Astrocyte (in vitro differentiated cells and primary cell): ENCODE measurements around the gene DACT3. TPM values are rescaled to one million over a fixed set of nuclear protein-coding genes. Genes with fewer than 3 reads are reported as not detected.

Source experiments
- DNase-seq: peaks from one replicate; pipeline ENCODE4 v3.0.0-alpha.2; 2010; ENCODE audit warnings: low read depth
- FAIRE-seq: peaks from 2 replicates; lab custom pipeline; 2011; peaks lifted over from hg19 to GRCh38; lab: Jason Lieb, UNC
- H2AFZ ChIP-seq: 2 replicates; pipeline ENCODE4 v1.6.0; 2012; ENCODE audit warnings: low read depth, low read length, inconsistent platforms
- H3K27ac ChIP-seq: 2 replicates; pipeline ENCODE4 v1.5.1; 2011; ENCODE audit warnings: low read depth, low read length, inconsistent platforms
- H3K27me3 ChIP-seq: 2 replicates; pipeline ENCODE4 v1.6.0; 2011; ENCODE audit warnings: low read length, inconsistent platforms; ENCODE audit not compliant: insufficient read depth
- H3K36me3 ChIP-seq: 2 replicates; pipeline ENCODE4 v1.5.1; 2011; ENCODE audit warnings: low read length, inconsistent platforms; ENCODE audit not compliant: insufficient read depth
- H3K4me1 ChIP-seq: 2 replicates; pipeline ENCODE4 v1.5.1; 2011; ENCODE audit warnings: low read length, inconsistent platforms; ENCODE audit not compliant: insufficient read depth
- H3K4me2 ChIP-seq: 2 replicates; pipeline ENCODE4 v1.6.0; 2012; ENCODE audit warnings: low read length, inconsistent platforms
- H3K4me3 ChIP-seq: 2 replicates; pipeline ENCODE4 v1.5.1; 2011; ENCODE audit warnings: low read depth, mild to moderate bottlenecking, low read length, inconsistent platforms; ENCODE audit not compliant: insufficient read depth
- H3K79me2 ChIP-seq: 2 replicates; pipeline ENCODE4 v1.6.0; 2012; ENCODE audit warnings: mild to moderate bottlenecking, low read length, inconsistent platforms; ENCODE audit not compliant: insufficient read depth
- H3K9ac ChIP-seq: 2 replicates; pipeline ENCODE4 v1.6.0; 2012; ENCODE audit warnings: mild to moderate bottlenecking, low read length, inconsistent platforms
- H3K9me3 ChIP-seq: 2 replicates; pipeline ENCODE4 v1.5.1; 2012; ENCODE audit warnings: low read depth, mild to moderate bottlenecking, low read length, inconsistent platforms; ENCODE audit not compliant: insufficient read depth
- H4K20me1 ChIP-seq: 2 replicates; pipeline ENCODE4 v1.6.0; 2012; ENCODE audit warnings: low read length, inconsistent platforms; ENCODE audit not compliant: insufficient read depth
- H3K27ac Mint-ChIP-seq: one replicate; pipeline ENCODE4 v1.8.0; 2021; ENCODE audit warnings: mild to moderate bottlenecking, mixed read lengths; ENCODE audit not compliant: unreplicated experiment
- H3K27me3 Mint-ChIP-seq: one replicate; pipeline ENCODE4 v1.8.0; 2021; ENCODE audit warnings: low read depth, mixed read lengths; ENCODE audit not compliant: unreplicated experiment
- H3K36me3 Mint-ChIP-seq: one replicate; pipeline ENCODE4 v1.8.0; 2021; ENCODE audit warnings: low read depth, mixed read lengths; ENCODE audit not compliant: unreplicated experiment
- H3K4me1 Mint-ChIP-seq: one replicate; pipeline ENCODE4 v1.8.0; 2021; ENCODE audit warnings: low read depth, mixed read lengths; ENCODE audit not compliant: unreplicated experiment
- H3K4me3 Mint-ChIP-seq: one replicate; pipeline ENCODE4 v1.8.0; 2021; ENCODE audit warnings: mild to moderate bottlenecking, moderate library complexity, mixed read lengths; ENCODE audit not compliant: unreplicated experiment
- H3K9me3 Mint-ChIP-seq: one replicate; pipeline ENCODE4 v1.8.0; 2021; ENCODE audit warnings: mild to moderate bottlenecking, mixed read lengths; ENCODE audit not compliant: unreplicated experiment
- EZH2 ChIP-seq: IDR thresholded peaks from 2 replicates; pipeline ENCODE4 v1.6.1; 2012; ENCODE audit warnings: mild to moderate bottlenecking, low read length, inconsistent platforms; ENCODE audit not compliant: insufficient read depth
- total RNA-seq: library from RNA; stranded (reverse); gene quantifications from 2 replicates; pipeline ENCODE4 v1.2.1, GENCODE V29; 2021
- TF ChIP-seq, protein P1 (sequence below): IDR thresholded peaks from 2 replicates; pipeline ENCODE4 v1.5.1; 2011; ENCODE audit warnings: low read depth, mild to moderate bottlenecking, inconsistent platforms, low read length, moderate library complexity; ENCODE audit not compliant: insufficient read depth

Gene DACT3
- total RNA-seq, 1 donor from 2014 or later = 19.8 TPM

DNA sequence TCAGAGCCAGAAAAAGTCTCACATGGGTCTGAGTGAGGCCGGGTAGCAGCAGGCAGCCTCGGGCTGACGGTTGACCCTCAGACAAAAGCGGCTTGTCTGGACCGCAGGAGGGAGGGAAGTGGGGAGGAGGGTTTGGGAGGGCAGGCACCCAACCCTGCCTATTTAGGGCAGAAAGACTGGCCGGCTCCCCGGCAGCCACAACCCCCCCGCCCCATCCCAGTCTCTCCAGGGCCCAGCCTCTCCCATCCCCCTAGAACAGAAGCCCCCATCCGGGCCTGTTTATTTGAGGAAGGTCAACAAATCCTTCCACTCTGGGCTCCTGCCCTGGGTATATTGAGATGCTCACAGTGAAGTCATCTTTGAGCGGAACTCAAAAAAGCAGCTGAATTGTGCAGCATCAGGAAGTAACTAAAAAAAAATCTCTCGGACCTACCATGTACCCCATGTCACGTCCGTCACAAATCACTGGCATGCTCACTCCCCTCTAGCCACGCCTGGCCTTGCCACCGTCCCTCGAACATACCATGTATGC lies 6.3 kb downstream of the DACT3 start:
- no peaks in the 10 kb centered on the region for H3K36me3 ChIP-seq
- Mint-ChIP-seq H3K4me3 (peak overlapping the region; percentile 57), H3K36me3 (peaks cover 24% of the 10 kb centered on the region), H3K9me3 (peaks cover 9% of the 10 kb centered on the region), H3K27ac (peak overlapping the region; percentile 92), H3K27me3 (peaks cover 11% of the 10 kb centered on the region), H3K4me1 (peaks cover 22% of the 10 kb centered on the region)
- H3K4me2 ChIP-seq = no peak overlapping the region
- H3K4me3 ChIP-seq = no peak overlapping the region
- H3K9ac ChIP-seq = no peak overlapping the region
- no peaks in the 10 kb centered on the region for H3K9me3 ChIP-seq
- H2AFZ ChIP-seq = no peak overlapping the region
- H3K4me1 ChIP-seq = peaks cover 7% of the 10 kb centered on the region
- no peak for DNase-seq
- H3K79me2 ChIP-seq = no peaks in the 10 kb centered on the region
- no peak for FAIRE-seq
- peaks cover 6% of the 10 kb centered on the region for H4K20me1 ChIP-seq
- H3K27me3 ChIP-seq = no peaks in the 10 kb centered on the region
- no peak for TF ChIP-seq EZH2
- TF ChIP-seq, protein P1, sequence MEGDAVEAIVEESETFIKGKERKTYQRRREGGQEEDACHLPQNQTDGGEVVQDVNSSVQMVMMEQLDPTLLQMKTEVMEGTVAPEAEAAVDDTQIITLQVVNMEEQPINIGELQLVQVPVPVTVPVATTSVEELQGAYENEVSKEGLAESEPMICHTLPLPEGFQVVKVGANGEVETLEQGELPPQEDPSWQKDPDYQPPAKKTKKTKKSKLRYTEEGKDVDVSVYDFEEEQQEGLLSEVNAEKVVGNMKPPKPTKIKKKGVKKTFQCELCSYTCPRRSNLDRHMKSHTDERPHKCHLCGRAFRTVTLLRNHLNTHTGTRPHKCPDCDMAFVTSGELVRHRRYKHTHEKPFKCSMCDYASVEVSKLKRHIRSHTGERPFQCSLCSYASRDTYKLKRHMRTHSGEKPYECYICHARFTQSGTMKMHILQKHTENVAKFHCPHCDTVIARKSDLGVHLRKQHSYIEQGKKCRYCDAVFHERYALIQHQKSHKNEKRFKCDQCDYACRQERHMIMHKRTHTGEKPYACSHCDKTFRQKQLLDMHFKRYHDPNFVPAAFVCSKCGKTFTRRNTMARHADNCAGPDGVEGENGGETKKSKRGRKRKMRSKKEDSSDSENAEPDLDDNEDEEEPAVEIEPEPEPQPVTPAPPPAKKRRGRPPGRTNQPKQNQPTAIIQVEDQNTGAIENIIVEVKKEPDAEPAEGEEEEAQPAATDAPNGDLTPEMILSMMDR = no peak
- no peak overlapping the region for H3K27ac ChIP-seq

- H2AFZ ChIP-seq = no peak overlapping the region
- DNase-seq = no peak
- H3K4me3 Mint-ChIP-seq = no peak overlapping the region
Measured at GRCh38 chr19:46650445-46650844, 10.5 kb downstream of the DACT3 start.

More at GRCh38 chr19:46650445-46650844, 10.5 kb downstream of the DACT3 start:
- Histone ChIP-seq H3K4me1 (no peaks in the 10 kb centered on the region), H3K4me2 (no peak overlapping the region), H3K36me3 (no peaks in the 10 kb centered on the region), H4K20me1 (no peaks in the 10 kb centered on the region), H3K27me3 (peaks cover 11% of the 10 kb centered on the region), H3K9me3 (peaks cover 22% of the 10 kb centered on the region), H3K79me2 (no peaks in the 10 kb centered on the region), H3K27ac (no peak overlapping the region), H3K4me3 (no peak overlapping the region), H3K9ac (no peak overlapping the region)
- no peak for FAIRE-seq
- peaks cover 38% of the 10 kb centered on the region for H3K36me3 Mint-ChIP-seq
- H3K27me3 Mint-ChIP-seq = peaks cover 24% of the 10 kb centered on the region
- no peak for TF ChIP-seq EZH2
- TF ChIP-seq, protein P1 = no peak
- H3K27ac Mint-ChIP-seq = peak overlapping the region; percentile 15
- peaks cover 22% of the 10 kb centered on the region for H3K9me3 Mint-ChIP-seq
- peaks cover 17% of the 10 kb centered on the region for H3K4me1 Mint-ChIP-seq
